Measurements from ENCODE around the gene LINGO3.
"Not testable (repeated sequence)": the region's sequence is repeated elsewhere in the genome, so short reads cannot be mapped to it uniquely, and the experiment has no call there.

Gene LINGO3

GRCh38 chr19:2308114-2308556 lies at the start of gene LINGO3:
Gene LINGO3, minus strand, starts transcription at chr19:2308154. Its CDS starts 16,378 bp downstream, at chr19:2291776.
- no peak for DNase-seq

GRCh38 chr19:2356036-2356646 lies 48.2 kb upstream of the LINGO3 start:
- no peak for DNase-seq

GRCh38 chr19:2355168-2356035 lies 47.4 kb upstream of the LINGO3 start:
- peak; percentile 67 for DNase-seq

- no peak for DNase-seq
Observed at GRCh38 chr19:2354670-2355069, 46.7 kb upstream of the LINGO3 start.

- no peak for DNase-seq
Observed at GRCh38 chr19:2353887-2354592, 46.1 kb upstream of the LINGO3 start.

- no peak for DNase-seq
Observed at GRCh38 chr19:2353159-2353886, 45.4 kb upstream of the LINGO3 start.

GRCh38 chr19:2352121-2352520 lies 44.2 kb upstream of the LINGO3 start:
- DNase-seq = no peak

- DNase-seq = no peak
Observed at GRCh38 chr19:2351591-2351990, 43.6 kb upstream of the LINGO3 start.

GRCh38 chr19:2350656-2351055 lies 42.7 kb upstream of the LINGO3 start:
- DNase-seq = no peak

GRCh38 chr19:2349818-2350217 lies 41.9 kb upstream of the LINGO3 start:
- not testable (repeated sequence) for DNase-seq

- DNase-seq = peak; percentile 96
Observed at GRCh38 chr19:2345794-2346663, 38.1 kb upstream of the LINGO3 start.

GRCh38 chr19:2345076-2345475 lies 37.1 kb upstream of the LINGO3 start:
- DNase-seq = no peak

- DNase-seq = no peak
Observed at GRCh38 chr19:2344381-2344870, 36.5 kb upstream of the LINGO3 start.

- DNase-seq = no peak
Observed at GRCh38 chr19:2343289-2343982, 35.5 kb upstream of the LINGO3 start.

GRCh38 chr19:2342656-2343288 lies 34.8 kb upstream of the LINGO3 start:
- DNase-seq = no peak

- no peak for DNase-seq
Observed at GRCh38 chr19:2341982-2342381, 34.0 kb upstream of the LINGO3 start.

GRCh38 chr19:2341244-2341751 lies 33.3 kb upstream of the LINGO3 start:
- peak; percentile 87 for DNase-seq

GRCh38 chr19:2340496-2341243 lies 32.7 kb upstream of the LINGO3 start:
- no peak for DNase-seq

- no peak for DNase-seq
Observed at GRCh38 chr19:2339644-2340310, 31.8 kb upstream of the LINGO3 start.

All from hematopoietic multipotent progenitor cell treated with erythropoietin and hydrocortisone succinate and interleukin-3 and kit ligand, for 4 days (in vitro differentiated cells).